SK-N-MC (cell line): ENCODE data around the gene ABI2.
"Not testable (repeated sequence)": the region's sequence is repeated elsewhere in the genome, so short reads cannot be mapped to it uniquely, and the experiment has no call there.

ENCODE experiments used
- DNase-seq: peaks from one replicate; pipeline ENCODE4 v3.0.0-alpha.2; 2011; ENCODE audit warnings: low read depth, low spot score
- H3K27ac ChIP-seq: fragments of 200-600 bp; sonication (generic); 2 replicates; pipeline ENCODE4 v1.5.1; 2016; ENCODE audit warnings: mixed run types
- H3K36me3 ChIP-seq: fragments of 200-600 bp; sonication (generic); 2 replicates; pipeline ENCODE4 v1.6.1; 2017; ENCODE audit warnings: antibody characterized with exemption, low read length, mixed read lengths; ENCODE audit not compliant: insufficient read depth
- H3K4me3 ChIP-seq: fragments of 200-600 bp; sonication (generic); 2 replicates; pipeline ENCODE4 v1.5.1; 2016
- H3K9ac ChIP-seq: fragments of 200-600 bp; sonication (generic); 2 replicates; pipeline ENCODE4 v1.8.0; 2017; ENCODE audit warnings: mixed run types, mixed read lengths; ENCODE audit not compliant: insufficient read length
- H3K9me3 ChIP-seq: fragments of 200-600 bp; sonication (generic); 2 replicates; pipeline ENCODE4 v1.6.1; 2017; ENCODE audit warnings: low read depth, mild to moderate bottlenecking, antibody characterized with exemption, low read length, moderate library complexity, mixed read lengths
- EZH2 ChIP-seq: fragments of 200-600 bp; sonication (generic); IDR thresholded peaks from one replicate; pipeline ENCODE4 v1.6.1; 2017; ENCODE audit warnings: antibody characterized with exemption
- FOXP2 ChIP-seq: optimal IDR thresholded peaks from 2 replicates; pipeline ENCODE3; 2011; ENCODE audit warnings: mild to moderate bottlenecking, moderate library complexity; ENCODE audit not compliant: insufficient read depth; ENCODE audit errors: extremely low read length, control extremely low read depth
- POLR2AphosphoS5 ChIP-seq: IDR thresholded peaks from 2 replicates; pipeline ENCODE4 v1.6.1; 2012; ENCODE audit warnings: mild to moderate bottlenecking, low read depth, low read length, borderline replicate concordance

ABI2 gene

DNA sequence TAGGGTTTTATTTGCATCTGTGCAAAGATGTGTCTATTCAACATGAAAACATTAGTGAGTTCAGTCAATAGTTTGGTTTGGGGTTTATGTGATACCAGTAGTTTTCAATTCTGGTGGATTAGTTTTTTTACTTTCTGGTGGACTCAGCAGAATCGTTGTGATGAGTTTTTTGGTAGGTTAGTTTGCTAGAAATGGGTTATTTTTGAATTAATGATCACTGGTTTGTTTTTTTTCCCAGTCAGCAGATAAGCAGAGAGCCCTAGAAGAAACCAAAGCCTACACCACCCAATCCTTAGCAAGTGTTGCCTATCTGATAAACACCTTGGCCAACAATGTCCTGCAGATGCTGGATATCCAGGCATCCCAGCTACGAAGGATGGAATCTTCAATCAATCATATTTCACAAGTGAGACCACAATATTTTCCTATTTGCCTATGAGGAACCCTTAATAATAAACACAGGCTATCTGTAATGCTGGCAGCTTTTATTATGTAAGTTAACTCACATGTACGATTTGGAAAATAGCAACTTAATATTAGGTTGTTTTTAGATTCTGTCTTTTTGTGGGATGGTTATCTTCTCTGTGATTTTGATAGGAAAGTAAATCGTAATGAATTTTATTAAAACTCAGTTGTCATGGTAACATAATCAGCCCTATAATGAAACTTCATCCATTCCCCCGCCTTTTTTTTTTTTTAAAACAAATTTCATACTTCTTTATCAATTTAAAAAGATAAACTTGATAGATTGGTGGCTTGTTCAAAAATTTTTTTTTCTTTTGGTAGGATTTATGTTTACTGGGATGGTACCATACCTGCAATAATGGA is 38.7 kb downstream of the ABI2 start:
- Histone ChIP-seq H3K27ac (no peak overlapping the region), H3K9ac (no peak overlapping the region), H3K4me3 (no peak overlapping the region), H3K9me3 (no peaks in the 10 kb centered on the region), H3K36me3 (peaks cover 24% of the 10 kb centered on the region)
- TF ChIP-seq FOXP2: no peak
- no peak for DNase-seq

DNA sequence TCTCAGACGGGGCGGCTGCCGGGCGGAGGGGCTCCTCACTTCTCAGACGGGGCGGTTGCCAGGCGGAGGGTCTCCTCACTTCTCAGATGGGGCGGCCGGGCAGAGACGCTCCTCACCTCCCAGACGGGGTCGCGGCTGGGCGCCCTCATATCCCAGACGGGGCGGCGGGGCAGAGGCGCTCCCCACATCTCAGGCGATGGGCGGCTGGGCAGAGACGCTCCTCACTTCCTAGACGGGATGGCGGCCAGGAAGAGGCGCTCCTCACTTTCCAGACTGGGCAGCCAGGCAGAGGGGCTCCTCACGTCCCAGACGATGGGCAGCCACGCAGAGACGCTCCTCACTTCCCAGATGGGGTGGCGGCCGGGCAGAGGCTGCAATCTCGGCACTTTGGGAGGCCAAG is 44.5 kb downstream of the ABI2 start:
- not testable (repeated sequence) for H3K9me3 ChIP-seq, H3K4me3 ChIP-seq, H3K9ac ChIP-seq, H3K27ac ChIP-seq, DNase-seq
- peaks cover 18% of the 10 kb centered on the region for H3K36me3 ChIP-seq

- H3K27ac ChIP-seq: no peak overlapping the region
- H3K36me3 ChIP-seq: peaks cover 6% of the 10 kb centered on the region; the same call in 1 of the 2 replicates
- no peak overlapping the region for H3K4me3 ChIP-seq
- no peak for DNase-seq
- no peaks in the 10 kb centered on the region for H3K9me3 ChIP-seq
- TF ChIP-seq EZH2 (no peak), FOXP2 (no peak), POLR2AphosphoS5 (no peak)
- H3K9ac ChIP-seq: no peak overlapping the region
Measured at GRCh38 chr2:203376173-203376572, 48.0 kb downstream of the ABI2 start.

GRCh38 chr2:203379156-203379555 is 51.0 kb downstream of the ABI2 start:
- Histone ChIP-seq H3K9ac (no peak overlapping the region), H3K27ac (no peak overlapping the region), H3K9me3 (no peaks in the 10 kb centered on the region), H3K36me3 (peaks cover 10% of the 10 kb centered on the region), H3K4me3 (no peak overlapping the region)
- no peak for TF ChIP-seq POLR2AphosphoS5
- TF ChIP-seq FOXP2: no peak
- no peak for TF ChIP-seq EZH2
- no peak for DNase-seq

- DNase-seq: no peak
- H3K27ac ChIP-seq: no peak overlapping the region
Measured at GRCh38 chr2:203383038-203383437, 54.8 kb downstream of the ABI2 start.

DNA sequence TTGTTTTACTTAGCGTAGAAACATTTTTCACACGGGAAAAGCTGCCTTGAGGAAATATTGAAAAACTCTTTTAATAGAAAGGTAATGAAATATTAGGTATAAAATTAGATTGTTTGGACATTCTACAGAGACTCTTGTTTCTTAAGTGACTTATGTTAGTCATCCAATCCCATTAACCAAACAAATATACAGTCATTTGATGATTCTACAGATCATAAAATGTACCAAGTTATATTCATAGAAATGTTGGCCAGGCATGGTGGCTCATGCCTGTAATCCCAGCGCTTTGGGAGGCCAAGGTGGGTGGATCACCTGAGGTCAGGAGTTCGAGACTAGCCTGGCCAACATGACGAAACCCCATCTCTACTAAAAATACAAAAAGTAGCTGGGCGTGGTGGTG is 60.0 kb downstream of the ABI2 start:
- not testable (repeated sequence) for H3K4me3 ChIP-seq, H3K9ac ChIP-seq, H3K27ac ChIP-seq, DNase-seq, H3K9me3 ChIP-seq
- peaks cover 14% of the 10 kb centered on the region for H3K36me3 ChIP-seq

More at GRCh38 chr2:203383038-203383437, 54.8 kb downstream of the ABI2 start:
- TF ChIP-seq FOXP2: no peak
- TF ChIP-seq EZH2: no peak
- TF ChIP-seq POLR2AphosphoS5: no peak
- peaks cover 6% of the 10 kb centered on the region for H3K36me3 ChIP-seq
- H3K9ac ChIP-seq: no peak overlapping the region
- no peaks in the 10 kb centered on the region for H3K9me3 ChIP-seq
- no peak overlapping the region for H3K4me3 ChIP-seq

DNA sequence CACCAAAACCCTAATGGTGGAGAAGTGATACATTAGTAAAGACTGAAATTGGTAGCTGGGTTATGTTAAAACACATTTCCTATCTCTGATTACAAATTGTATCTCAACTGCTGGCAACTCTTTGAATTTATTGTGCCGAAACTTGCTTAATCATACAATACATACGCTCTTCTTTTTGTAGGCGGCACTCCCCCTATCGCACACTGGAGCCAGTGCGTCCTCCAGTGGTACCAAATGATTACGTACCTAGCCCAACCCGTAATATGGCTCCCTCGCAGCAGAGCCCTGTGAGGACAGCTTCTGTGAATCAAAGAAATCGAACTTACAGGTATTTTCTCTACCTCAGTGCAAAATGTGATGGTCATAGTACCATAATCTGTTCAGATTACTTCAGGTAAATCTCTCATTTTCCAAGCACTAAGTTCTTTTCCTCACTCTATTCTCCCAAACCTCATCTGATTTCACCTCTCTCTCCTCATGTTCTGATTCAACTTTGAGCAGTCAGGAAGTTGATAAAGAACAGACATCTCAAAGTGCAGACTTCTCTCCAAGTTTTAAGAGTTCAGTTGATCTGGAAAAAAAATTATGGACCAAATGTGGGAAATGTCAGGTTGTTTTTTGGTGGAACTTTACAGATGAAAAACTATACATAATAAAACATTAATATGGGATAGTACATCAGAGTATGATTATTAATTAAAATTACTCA is 66.5 kb downstream of the ABI2 start:
- no peak for DNase-seq
- H3K9me3 ChIP-seq: no peaks in the 10 kb centered on the region
- H3K36me3 ChIP-seq: peaks cover 26% of the 10 kb centered on the region
- no peak overlapping the region for H3K9ac ChIP-seq
- H3K27ac ChIP-seq: no peak overlapping the region
- no peak overlapping the region for H3K4me3 ChIP-seq
- TF ChIP-seq FOXP2 (no peak), POLR2AphosphoS5 (no peak), EZH2 (no peak)

GRCh38 chr2:203395858-203396257 is 67.7 kb downstream of the ABI2 start:
- Histone ChIP-seq H3K36me3 (peaks cover 25% of the 10 kb centered on the region), H3K9ac (no peak overlapping the region), H3K9me3 (no peaks in the 10 kb centered on the region), H3K4me3 (no peak overlapping the region), H3K27ac (no peak overlapping the region)
- TF ChIP-seq EZH2: no peak
- no peak for TF ChIP-seq FOXP2
- TF ChIP-seq POLR2AphosphoS5: no peak
- DNase-seq: no peak

DNA sequence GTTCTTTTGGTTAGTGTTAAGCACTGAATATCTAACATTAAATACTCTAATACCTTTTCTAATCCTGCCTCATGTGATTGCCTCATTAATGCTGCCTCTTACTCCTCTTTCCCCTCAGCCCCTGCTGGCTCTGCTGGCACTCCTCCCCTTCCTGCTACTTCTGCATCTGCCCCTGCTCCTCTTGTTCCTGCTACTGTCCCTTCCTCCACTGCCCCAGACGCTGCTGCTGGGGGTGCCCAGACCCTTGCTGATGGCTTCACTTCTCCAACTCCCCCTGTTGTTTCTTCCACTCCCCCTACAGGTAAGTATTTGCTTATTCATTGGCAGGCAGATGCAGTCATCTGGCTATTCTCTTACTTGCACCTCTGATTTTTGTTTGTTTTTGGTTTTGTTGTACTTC is 68.5 kb downstream of the ABI2 start:
- peaks cover 25% of the 10 kb centered on the region for H3K36me3 ChIP-seq
- H3K27ac ChIP-seq: no peak overlapping the region
- no peak for DNase-seq
- H3K4me3 ChIP-seq: no peak overlapping the region
- H3K9me3 ChIP-seq: no peaks in the 10 kb centered on the region
- TF ChIP-seq FOXP2 (no peak), POLR2AphosphoS5 (no peak), EZH2 (no peak)
- H3K9ac ChIP-seq: no peak overlapping the region
